SK-N-SH (cell line): ENCODE data around the gene AP2S1. TPM values are rescaled to one million over a fixed set of nuclear protein-coding genes. Genes with fewer than 3 reads are reported as not detected.

ENCODE experiments used
- CTCF ChIA-PET: fragments of 300-600, 350-600 bp; formaldehyde crosslinking; extraction: SDS; loops from one replicate; lab custom pipeline; 2021; lab: Yijun Ruan, JAX
- POLR2A ChIA-PET: fragments of 350-600 bp; sonication (Branson Sonifier 250); formaldehyde crosslinking; extraction: SDS; loops from one replicate; lab custom pipeline; 2020; ENCODE audit warnings: antibody characterized with exemption, inconsistent platforms; lab: Yijun Ruan, JAX
- DNase-seq: peaks from one replicate; pipeline ENCODE4 v3.0.0; 2012
- H2AFZ ChIP-seq: fragments of 200-600 bp; sonication (generic); 2 replicates; pipeline ENCODE4 v1.8.1; 2016; ENCODE audit warnings: antibody characterized with exemption, mild to moderate bottlenecking, low read depth
- H3F3A ChIP-seq: fragments of 200-600 bp; sonication (generic); replicated peaks from 2 replicates; pipeline ENCODE3; 2016; ENCODE audit warnings: antibody characterized with exemption, mild to moderate bottlenecking; ENCODE audit not compliant: insufficient read depth
- H3K27ac ChIP-seq, 2 experiments: fragments of 200-500 bp in 1 of 2; fragments of 200-600 bp in 1 of 2; sonication (Bioruptor generic) in 1 of 2; sonication (generic), shearing (Covaris generic) in 1 of 2; 2 replicates each; pipeline versions ENCODE4 v1.5.1 to v1.6.1; 2014 to 2016; ENCODE audit warnings: low read depth in 2 of 2, inconsistent platforms in 1 of 2, low read length in 1 of 2, mild to moderate bottlenecking in 1 of 2, mixed read lengths in 1 of 2
- H3K27me3 ChIP-seq: fragments of 200-600 bp; sonication (generic), shearing (Covaris generic); 2 replicates; pipeline ENCODE4 v1.6.1; 2016; ENCODE audit warnings: mixed run types; ENCODE audit not compliant: insufficient read depth
- H3K36me3 ChIP-seq, 2 experiments: fragments of 200-500 bp in 1 of 2; fragments of 200-600 bp in 1 of 2; sonication (Bioruptor generic) in 1 of 2; sonication (generic) in 1 of 2; replicated peaks in 1 of 2; 2 replicates each; pipeline versions ENCODE3 to v1.5.1; 2014 to 2016; ENCODE audit warnings: low read length in 1 of 2, mild to moderate bottlenecking in 1 of 2; ENCODE audit not compliant: insufficient read depth in 2 of 2, control insufficient read depth in 1 of 2
- H3K4me1 ChIP-seq, 2 experiments: fragments of 200-500 bp in 1 of 2; fragments of 200-600 bp in 1 of 2; sonication (Bioruptor generic) in 1 of 2; sonication (generic), shearing (Covaris generic) in 1 of 2; 2 replicates each; pipeline versions ENCODE4 v1.5.1 to v1.6.1; 2014 to 2016; ENCODE audit warnings: low read depth in 1 of 2, low read length in 1 of 2, mixed run types in 1 of 2; ENCODE audit not compliant: insufficient read depth in 2 of 2, control insufficient read depth in 1 of 2
- H3K4me2 ChIP-seq: fragments of 200-600 bp; sonication (generic), shearing (Covaris generic); 2 replicates; pipeline ENCODE4 v1.6.1; 2017; ENCODE audit warnings: mixed run types
- H3K4me3 ChIP-seq, 2 experiments: fragments of 200-500 bp in 1 of 2; fragments of 200-600 bp in 1 of 2; sonication (Bioruptor generic) in 1 of 2; sonication (generic), shearing (Covaris generic) in 1 of 2; 2 replicates each; pipeline versions ENCODE4 v1.5.1 to v1.8.1; 2014 to 2016; ENCODE audit warnings: low read depth in 2 of 2, inconsistent platforms in 1 of 2, low read length in 1 of 2, mild to moderate bottlenecking in 1 of 2, mixed read lengths in 1 of 2, moderate library complexity in 1 of 2
- H3K79me2 ChIP-seq: fragments of 200-600 bp; sonication (generic); 2 replicates; pipeline ENCODE4 v1.8.1; 2017; ENCODE audit warnings: mild to moderate bottlenecking; ENCODE audit not compliant: insufficient read depth
- H3K9ac ChIP-seq: fragments of 200-600 bp; sonication (generic); 2 replicates; pipeline ENCODE4 v1.6.1; 2017; ENCODE audit warnings: mixed run types
- H3K9me2 ChIP-seq: fragments of 200-600 bp; sonication (generic); 2 replicates; pipeline ENCODE4 v1.6.1; 2017; ENCODE audit warnings: mixed run types
- H3K9me3 ChIP-seq: fragments of 200-600 bp; sonication (generic); 2 replicates; pipeline ENCODE4 v1.6.1; 2017; ENCODE audit warnings: mixed run types, mild to moderate bottlenecking, moderate library complexity
- H4K20me1 ChIP-seq: fragments of 200-600 bp; sonication (generic); 2 replicates; pipeline ENCODE4 v1.6.1; 2017; ENCODE audit warnings: mild to moderate bottlenecking, mixed run types; ENCODE audit not compliant: insufficient read depth
- CTCF ChIP-seq: fragments of 200-600 bp; sonication (generic); IDR thresholded peaks from 2 replicates; pipeline ENCODE4 v1.6.1; 2017; ENCODE audit warnings: antibody characterized with exemption, mild to moderate bottlenecking, moderate library complexity
- ELF1 ChIP-seq: IDR thresholded peaks from 2 replicates; pipeline ENCODE4 v1.4.0; 2012
- EP300 ChIP-seq, 2 experiments: IDR thresholded peaks; 2 replicates each; pipeline versions ENCODE4 v1.4.0 to v1.6.1; 2012; ENCODE audit warnings: borderline replicate concordance in 1 of 2, low read depth in 1 of 2, low read length in 1 of 2
- EZH2phosphoT487 ChIP-seq: fragments of 200-600 bp; sonication (generic); IDR thresholded peaks from 2 replicates; pipeline ENCODE4 v1.6.1; 2017; ENCODE audit warnings: low read depth, mixed run types, mild to moderate bottlenecking, antibody characterized with exemption, moderate library complexity, borderline replicate concordance
- FOXJ3 ChIP-seq: sonication (generic); formaldehyde crosslinking; IDR thresholded peaks from 2 replicates; pipeline ENCODE4 v1.5.1; 2020; ENCODE audit warnings: mild to moderate bottlenecking, missing genetic modification reagents
- FOXM1 ChIP-seq: IDR thresholded peaks from 2 replicates; pipeline ENCODE4 v1.4.0; 2012; ENCODE audit warnings: low read depth, mild to moderate bottlenecking
- IRF3 ChIP-seq: fragments of 150-350 bp; IDR thresholded peaks from 2 replicates; pipeline ENCODE4 v1.6.1; 2016; ENCODE audit warnings: mild to moderate bottlenecking, low read depth, low read length
- JUND ChIP-seq: IDR thresholded peaks from 2 replicates; pipeline ENCODE4 v1.4.0; 2012
- MAX ChIP-seq: IDR thresholded peaks from 2 replicates; pipeline ENCODE4 v1.4.0; 2012; ENCODE audit warnings: low read depth
- NFIC ChIP-seq: IDR thresholded peaks from 2 replicates; pipeline ENCODE4 v1.4.0; 2012; ENCODE audit warnings: borderline replicate concordance
- REST ChIP-seq: IDR thresholded peaks from 2 replicates; pipeline ENCODE4 v1.6.1; 2012; ENCODE audit warnings: mild to moderate bottlenecking, low read depth, low read length, moderate library complexity
- SIN3A ChIP-seq: IDR thresholded peaks from 2 replicates; pipeline ENCODE4 v1.6.1; 2012; ENCODE audit warnings: low read depth, mild to moderate bottlenecking, low read length, moderate library complexity, borderline replicate concordance
- TAF1 ChIP-seq: IDR thresholded peaks from 2 replicates; pipeline ENCODE4 v1.6.1; 2012; ENCODE audit warnings: low read depth, mild to moderate bottlenecking, low read length, moderate library complexity, borderline replicate concordance
- USF2 ChIP-seq: fragments of 150-350 bp; IDR thresholded peaks from 2 replicates; pipeline ENCODE4 v1.6.1; 2017; ENCODE audit warnings: antibody characterized with exemption, low read length, low read depth, borderline replicate concordance
- ZBTB33 ChIP-seq: IDR thresholded peaks from 2 replicates; pipeline ENCODE4 v1.4.0; 2012; ENCODE audit warnings: low read depth, borderline replicate concordance
- WGBS: methylation state at CpG from one replicate; pipeline ENCODE4 v1.1.6; 2017; ENCODE audit warnings: low lambda C conversion rate; 5-methylcytosine and 5-hydroxymethylcytosine counted together
- polyA plus RNA-seq, 3 experiments: library from polyadenylated mRNA; depleted of rRNA; stranded (reverse); fragments of >200 nt; gene quantifications; 2 replicates each; pipeline ENCODE4 v1.2.3, GENCODE V29; 2012

The AP2S1 gene
- polyA plus RNA-seq, 1 of the 3 experiments (the other 2 are of a cell fraction), result 565 TPM

GRCh38 chr19:46842791-46843190 lies 7.9 kb downstream of the AP2S1 start:
- no peaks in the 10 kb centered on the region for H3K27me3 ChIP-seq
- no peaks in the 10 kb centered on the region for H3K9me2 ChIP-seq
- peaks cover 4% of the 10 kb centered on the region; the same call in 1 of the 2 replicates for H4K20me1 ChIP-seq
- H3K27ac ChIP-seq, result no peak overlapping the region
- H3K36me3 ChIP-seq, result peaks cover 14 to 17% of the 10 kb centered on the region in 2 experiments
- no peaks in the 10 kb centered on the region for H3K9me3 ChIP-seq
- WGBS, result 77% methylated on average over 11 of the region's 11 CpGs
- peaks cover 67% of the 10 kb centered on the region for H3K79me2 ChIP-seq
- no peak for DNase-seq
- no peak overlapping the region for H3K9ac ChIP-seq
- H3K4me3 ChIP-seq, result no peak overlapping the region
- TF ChIP-seq EP300 (IDR thresholded peaks at IDR 0.05; ENCODE audit: borderline replicate concordance in 1 of 2, low read depth in 1 of 2, low read length in 1 of 2) (no peak), TAF1 (no peak), ZBTB33 (no peak), ELF1 (no peak), JUND (no peak)
- H3F3A ChIP-seq, result peaks cover 24% of the 10 kb centered on the region
- CTCF ChIA-PET, result interaction anchor here (0.6 to 11.8 kb wide), 9 partner anchors 76 to 1830 kb away, joined by 3 to 170 read pairs (median 3); no protein-coding TSS in a partner anchor
- H3K4me2 ChIP-seq, result no peak overlapping the region
- peaks cover 0 to 5% of the 10 kb centered on the region in 2 experiments; a peak in 1 of 4 replicates for H3K4me1 ChIP-seq
- POLR2A ChIA-PET, result no interaction called here
- no peak overlapping the region for H2AFZ ChIP-seq

GRCh38 chr19:46841458-46842083 lies 9.1 kb downstream of the AP2S1 start:
- Histone ChIP-seq H3F3A (peaks cover 19% of the 10 kb centered on the region), H2AFZ (no peak overlapping the region), H4K20me1 (no peaks in the 10 kb centered on the region; the same call in 1 of the 2 replicates), H3K4me2 (peak overlapping the region; percentile 15; the same call in 1 of the 2 replicates), H3K4me1 (peaks cover 0 to 3% of the 10 kb centered on the region in 2 experiments; a peak in 1 of 4 replicates), H3K79me2 (peaks cover 55% of the 10 kb centered on the region), H3K4me3 (no peak overlapping the region), H3K9ac (no peak overlapping the region), H3K27me3 (no peaks in the 10 kb centered on the region), H3K9me3 (no peaks in the 10 kb centered on the region), H3K27ac (peak overlapping the region in 1 of 2 experiments; percentile 31; a peak in 1 of 4 replicates), H3K36me3 (peaks cover 14 to 17% of the 10 kb centered on the region in 2 experiments), H3K9me2 (no peaks in the 10 kb centered on the region)
- ChIA-PET CTCF (interaction anchor here (0.7 to 11.8 kb wide), 20 partner anchors 8 to 227 kb away, joined by 3 to 170 read pairs (median 10); partner anchors contain the start of genes AP2S1 and SLC1A5), POLR2A (no interaction called here)
- DNase-seq, result no peak
- 52% methylated on average over 11 of the region's 12 CpGs for WGBS
- TF ChIP-seq FOXM1, result no peak
- TF ChIP-seq JUND, result no peak
- TF ChIP-seq FOXJ3 (CRISPR knock-in tag), result no peak
- no peak for TF ChIP-seq USF2
- TF ChIP-seq REST, result no peak
- 0 out of 2 replicates have a peak, but pooled peaks have one; percentile 45 for TF ChIP-seq MAX
- no peak for TF ChIP-seq IRF3
- TF ChIP-seq NFIC, result peak; percentile 59
- no peak for TF ChIP-seq CTCF
- no peak for TF ChIP-seq SIN3A
- TF ChIP-seq EZH2phosphoT487, result no peak
- TF ChIP-seq ELF1, result no peak
